CD1c-positive myeloid dendritic cell (primary cell): ENCODE data around the gene ZSWIM5.
"Not testable (repeated sequence)": the region's sequence is repeated elsewhere in the genome, so short reads cannot be mapped to it uniquely, and the experiment has no call there.

Experiments used
- DNase-seq: peaks from one replicate; pipeline ENCODE4 v3.0.0-alpha.2; 2016; ENCODE audit errors: extremely low spot score

ZSWIM5 gene

GRCh38 chr1:45205011-45205909, 1.1 kb downstream of the ZSWIM5 start:
- no peak for DNase-seq

GRCh38 chr1:45200906-45201500, 5.4 kb downstream of the ZSWIM5 start:
- DNase-seq, result no peak

GRCh38 chr1:45200435-45200834, 6.0 kb downstream of the ZSWIM5 start:
- DNase-seq, result no peak

GRCh38 chr1:45198185-45198584, 8.2 kb downstream of the ZSWIM5 start:
- DNase-seq, result no peak

- no peak for DNase-seq
These were observed 9.5 kb downstream of the ZSWIM5 start for GRCh38 chr1:45196863-45197262.

GRCh38 chr1:45191418-45191783, 15.0 kb downstream of the ZSWIM5 start:
- DNase-seq, result no peak

GRCh38 chr1:45187725-45188124, 18.7 kb downstream of the ZSWIM5 start:
- no peak for DNase-seq

- DNase-seq, result not testable (repeated sequence)
These were observed 26.4 kb downstream of the ZSWIM5 start for GRCh38 chr1:45179918-45180519.

GRCh38 chr1:45177452-45177851, 29.0 kb downstream of the ZSWIM5 start:
- DNase-seq, result no peak

- DNase-seq, result no peak
These were observed 33.6 kb downstream of the ZSWIM5 start for GRCh38 chr1:45172764-45173163.

- no peak for DNase-seq
These were observed 34.4 kb downstream of the ZSWIM5 start for GRCh38 chr1:45172005-45172404.

GRCh38 chr1:45171575-45171974, 34.8 kb downstream of the ZSWIM5 start:
- DNase-seq, result no peak

- no peak for DNase-seq
These were observed 36.2 kb downstream of the ZSWIM5 start for GRCh38 chr1:45170151-45170742.

GRCh38 chr1:45167947-45168346, 38.5 kb downstream of the ZSWIM5 start:
- DNase-seq, result not testable (repeated sequence)

GRCh38 chr1:45164307-45164706, 42.1 kb downstream of the ZSWIM5 start:
- not testable (repeated sequence) for DNase-seq

- not testable (repeated sequence) for DNase-seq
These were observed 43.3 kb downstream of the ZSWIM5 start for GRCh38 chr1:45163111-45163510.

GRCh38 chr1:45162041-45163035, 44.1 kb downstream of the ZSWIM5 start:
- not testable (repeated sequence) for DNase-seq

- DNase-seq, result no peak
These were observed 50.4 kb downstream of the ZSWIM5 start for GRCh38 chr1:45155957-45156356.

GRCh38 chr1:45155423-45155822, 51.0 kb downstream of the ZSWIM5 start:
- no peak for DNase-seq

GRCh38 chr1:45152126-45152525, 54.3 kb downstream of the ZSWIM5 start:
- no peak for DNase-seq

GRCh38 chr1:45148209-45148825, 58.1 kb downstream of the ZSWIM5 start:
- no peak for DNase-seq
